Aorta (tissue), 5 donors: ENCODE results near the gene UTP14A. TPM values are rescaled to one million over a fixed set of nuclear protein-coding genes. Genes with fewer than 3 reads are reported as not detected.

Experiments
- ATAC-seq: fragments of 200-7000 bp; cut with Tn5 transposase; one replicate; pipeline ENCODE4 v1.9.1; 2022; ENCODE audit warnings: moderate library complexity; ENCODE audit not compliant: low FRiP score
- DNase-seq, 2 donors: peaks; one replicate each; pipeline ENCODE4 v3.0.0-alpha.2; 2020
- H3K27ac ChIP-seq, 2 donors: one replicate each; pipeline ENCODE4 v1.5.1; 2013; ENCODE audit warnings: low read length in 2 of 2, mild to moderate bottlenecking in 2 of 2, moderate library complexity in 2 of 2, control low read depth in 1 of 2, inconsistent platforms in 1 of 2, low read depth in 1 of 2
- H3K27me3 ChIP-seq, 2 donors: one replicate each; pipeline ENCODE4 v1.6.1; 2013; ENCODE audit warnings: control low read depth in 1 of 2, low read length in 1 of 2, mild to moderate bottlenecking in 1 of 2, moderate library complexity in 1 of 2; ENCODE audit not compliant: insufficient read depth in 2 of 2, control insufficient read depth in 1 of 2
- H3K36me3 ChIP-seq, 2 donors: one replicate each; pipeline ENCODE4 v1.6.1; 2013; ENCODE audit warnings: control low read depth in 1 of 2, low read length in 1 of 2, mild to moderate bottlenecking in 1 of 2; ENCODE audit not compliant: insufficient read depth in 2 of 2, control insufficient read depth in 1 of 2
- H3K4me1 ChIP-seq, 2 donors: one replicate each; pipeline ENCODE4 v1.6.1; 2013; ENCODE audit warnings: low read length in 2 of 2, control low read depth in 1 of 2, mild to moderate bottlenecking in 1 of 2, moderate library complexity in 1 of 2; ENCODE audit not compliant: insufficient read depth in 2 of 2, control insufficient read depth in 1 of 2
- H3K4me3 ChIP-seq, 2 donors: one replicate each; pipeline ENCODE4 v1.5.1; 2013; ENCODE audit warnings: low read length in 2 of 2, control low read depth in 1 of 2, mild to moderate bottlenecking in 1 of 2
- H3K9me3 ChIP-seq: one replicate; pipeline ENCODE4 v1.6.1; 2013; ENCODE audit warnings: mild to moderate bottlenecking, low read length; ENCODE audit not compliant: control insufficient read depth
- WGBS, 2 donors: extraction: QIAGEN DNeasy Blood & Tissue Kit; methylation state at CpG; one replicate each; pipeline ENCODE4 v1.1.7; 2013; 5-methylcytosine and 5-hydroxymethylcytosine counted together
- intact Hi-C, 2 donors: fragments of 100-400 bp; cut with DNase I; formaldehyde crosslinking; loops; one replicate each; pipeline versions ENCODE4 v1.14.2 to v1.15.0; 2022
- polyA plus RNA-seq, 2 donors: library from polyadenylated mRNA; stranded (reverse); fragments of 200-250 nt; gene quantifications; one replicate each; pipeline ENCODE4 v1.2.3, GENCODE V29; 2013
- total RNA-seq, 2 donors: library from RNA; stranded (reverse); fragmentation: NEBNext Ultra II Directional; extraction: Animal tissue kit (Norgen Biotek cat#: 25700); gene quantifications; one replicate each; pipeline ENCODE4 v1.2.1, GENCODE V29; 2021
- donor health status: healthy with polysubstance abuse.
- donor health status: Bipolar disorder and iron deficiency.
- donor health status: DM: no; HTN: no; CAD: no.
- donor health status: DM: no; HTN: no; CAD: no.
- donor health status: DM: yes; HTN: yes; CAD: no.

The UTP14A gene
- total and polyA plus RNA-seq, 4 donors, result 8.1 to 13.6 (median 12.4) TPM

DNA sequence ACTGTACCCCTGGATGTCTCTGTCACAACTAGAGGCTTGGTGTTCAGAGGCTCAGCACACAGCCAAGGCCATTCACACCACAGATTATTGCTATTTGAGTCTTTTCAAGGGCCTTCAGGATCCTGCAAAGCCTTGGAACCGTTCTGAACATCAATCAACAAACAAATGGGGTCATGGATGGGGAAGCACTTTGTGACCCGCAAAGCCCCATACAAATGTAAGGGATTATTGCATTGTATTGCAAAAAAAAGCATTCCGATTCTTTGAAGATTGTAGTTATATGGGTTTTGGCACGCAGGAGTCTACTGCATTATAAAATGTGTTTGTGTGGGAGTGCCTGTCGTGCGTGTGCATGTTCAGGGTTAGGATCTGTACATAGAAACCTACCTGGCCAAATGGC, 59.2 kb downstream of the UTP14A start:
- Histone ChIP-seq H3K36me3 (no peaks in the 10 kb centered on the region), H3K27me3 (no peaks in the 10 kb centered on the region), H3K4me3 (no peak overlapping the region), H3K27ac (no peak overlapping the region), H3K4me1 (no peaks in the 10 kb centered on the region), H3K9me3 (no peaks in the 10 kb centered on the region)
- ATAC-seq, result no peak
- intact Hi-C loops, result no loop called here
- DNase-seq, result no peak
- 79 to 90% methylated on average over 6 of the region's 6 CpGs for WGBS, 2 donors

DNA sequence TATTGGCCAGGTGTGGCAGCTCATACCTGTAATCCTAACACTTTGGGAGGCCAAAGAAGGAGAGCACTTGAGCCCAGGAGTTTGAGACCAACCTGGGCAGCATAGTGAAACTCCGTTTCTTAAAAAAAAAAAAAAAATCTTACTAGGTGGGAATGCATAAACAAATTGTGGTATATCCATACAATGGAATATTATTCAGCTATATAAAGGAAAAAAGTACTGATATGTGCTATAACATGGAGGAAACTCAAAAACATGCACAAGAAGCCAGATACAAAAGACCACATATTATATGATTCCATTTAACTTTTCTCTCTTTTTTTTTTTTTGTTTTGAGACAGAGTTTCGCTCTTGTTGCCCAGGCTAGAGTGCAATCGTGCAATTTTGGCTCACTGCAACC, 63.0 kb downstream of the UTP14A start:
- 91 to 95% methylated on average over 3 of the region's 3 CpGs for WGBS, 2 donors
- DNase-seq (no peak), ATAC-seq (no peak)
- intact Hi-C loops, result no loop called here
- Histone ChIP-seq H3K4me1 (no peaks in the 10 kb centered on the region), H3K27me3 (no peaks in the 10 kb centered on the region), H3K27ac (no peak overlapping the region), H3K9me3 (no peaks in the 10 kb centered on the region), H3K4me3 (no peak overlapping the region), H3K36me3 (no peaks in the 10 kb centered on the region)

DNA sequence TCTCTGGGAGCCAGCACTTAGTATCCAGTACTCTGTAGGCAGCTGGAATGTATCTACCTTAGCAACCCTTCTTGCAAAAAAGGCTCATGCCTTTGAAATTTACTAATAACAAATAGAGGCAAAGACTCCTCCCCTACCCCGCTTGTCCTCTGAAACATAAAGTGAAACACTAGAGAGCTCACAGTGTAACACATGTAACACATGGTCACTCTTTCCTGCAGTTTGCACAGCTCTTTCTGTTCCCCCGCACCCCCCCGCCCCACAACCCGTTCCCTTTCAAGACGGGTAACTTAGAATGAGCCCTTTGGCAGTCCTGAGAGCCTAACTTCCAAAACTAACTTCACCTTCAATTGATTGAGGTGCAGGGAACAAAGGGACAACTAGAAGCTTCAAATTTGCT, 70.5 kb downstream of the UTP14A start:
- intact Hi-C loops, result no loop called here
- Histone ChIP-seq H3K27me3 (no peaks in the 10 kb centered on the region), H3K36me3 (no peaks in the 10 kb centered on the region), H3K4me3 (no peak overlapping the region), H3K9me3 (no peaks in the 10 kb centered on the region), H3K4me1 (no peaks in the 10 kb centered on the region), H3K27ac (no peak overlapping the region)
- no peak for DNase-seq
- 76 to 82% methylated on average over 5 of the region's 5 CpGs for WGBS, 2 donors
- ATAC-seq, result no peak

Other genes with a start within 250 kb of the UTP14A start
- gene XPNPEP2, start 167.2 kb upstream of the UTP14A start, total RNA-seq, result 10 to 100 TPM in 1 of 2 donors, 1 to 10 TPM in 1; 3.3 to 24.8 TPM
- 1 to 10 TPM in 1 of 2 donors, under 1 TPM in 1; 0.26 to 5.5 TPM for gene XPNPEP2, start 167.2 kb upstream of the UTP14A start, polyA plus RNA-seq
- 10 to 100 TPM; 12.7 to 16.1 TPM for gene SASH3, start 126.2 kb upstream of the UTP14A start, total RNA-seq
- 1 to 10 TPM in 1 of 2 donors, under 1 TPM in 1; 0.90 to 8.4 TPM for gene SASH3, start 126.2 kb upstream of the UTP14A start, polyA plus RNA-seq
- 10 to 100 TPM; 21.3 to 24.0 TPM for gene ZDHHC9, start 62.3 kb upstream of the UTP14A start, total RNA-seq
- 1 to 10 TPM; 4.3 to 5.4 TPM for gene ZDHHC9, start 62.3 kb upstream of the UTP14A start, polyA plus RNA-seq
- 10 to 100 TPM; 22.1 to 26.9 TPM for gene BCORL1, start 76.5 kb downstream of the UTP14A start, total RNA-seq
- gene BCORL1, start 76.5 kb downstream of the UTP14A start, polyA plus RNA-seq, result 1 to 10 TPM; 2.6 to 4.4 TPM
- 10 to 100 TPM; 14.5 to 20.8 TPM for gene ELF4, start 204.3 kb downstream of the UTP14A start, total RNA-seq
- 1 to 10 TPM; 3.6 to 4.5 TPM for gene ELF4, start 204.3 kb downstream of the UTP14A start, polyA plus RNA-seq